IMR-90 (cell line): ENCODE data around the gene GPR107. TPM values are rescaled to one million over a fixed set of nuclear protein-coding genes. Genes with fewer than 3 reads are reported as not detected.

Experiments
- ATAC-seq: fragments of 200-7000 bp; cut with Tn5 transposase; 2 replicates; pipeline ENCODE4 v1.9.1; 2020; ENCODE audit warnings: low read depth, mild to moderate bottlenecking, moderate library complexity
- BruUV-seq: library from RNA; stranded (reverse); fragments of 400-500 nt; replicated peaks from 2 replicates; lab custom pipeline; 2021; lab: Mats Ljungman, UMichigan
- CTCF ChIA-PET: fragments of 300-600 bp; formaldehyde crosslinking; extraction: SDS; loops from one replicate; lab custom pipeline; 2021; ENCODE audit warnings: antibody characterized with exemption; lab: Yijun Ruan, JAX
- POLR2A ChIA-PET: fragments of 300-600 bp; sonication (Branson Sonifier 250); formaldehyde crosslinking; loops from one replicate; lab custom pipeline; 2022; ENCODE audit warnings: antibody characterized with exemption; ENCODE audit not compliant: unreplicated experiment; lab: Charles Lee
- DNase-seq: peaks from one replicate; pipeline ENCODE4 v3.0.0; 2013
- H2AFZ ChIP-seq: replicated peaks from 2 replicates; pipeline ENCODE3; 2013; ENCODE audit warnings: low read length, mild to moderate bottlenecking; ENCODE audit not compliant: poor library complexity
- H2AK5ac ChIP-seq: 2 replicates; pipeline ENCODE4 v1.6.1; 2013; ENCODE audit warnings: low read depth, low read length, inconsistent platforms
- H2AK9ac ChIP-seq: replicated peaks from 2 replicates; pipeline ENCODE3; 2013; ENCODE audit warnings: mild to moderate bottlenecking, low read depth, low read length, moderate library complexity; ENCODE audit not compliant: poor library complexity
- H2BK120ac ChIP-seq: 2 replicates; pipeline ENCODE4 v1.6.1; 2013; ENCODE audit warnings: low read depth, low read length, inconsistent platforms
- H2BK15ac ChIP-seq: 3 replicates; pipeline ENCODE4 v1.6.1; 2013; ENCODE audit warnings: low read depth, low read length, inconsistent platforms
- H2BK20ac ChIP-seq: 2 replicates; pipeline ENCODE4 v1.6.1; 2013; ENCODE audit warnings: low read depth, mild to moderate bottlenecking, inconsistent platforms, low read length, moderate library complexity
- H2BK5ac ChIP-seq: 2 replicates; pipeline ENCODE4 v1.6.1; 2013; ENCODE audit warnings: mild to moderate bottlenecking, low read depth, low read length, inconsistent platforms; ENCODE audit not compliant: poor library complexity, severe bottlenecking
- H3K14ac ChIP-seq: replicated peaks from 2 replicates; pipeline ENCODE4 v1.6.1; 2013; ENCODE audit warnings: low read depth, low read length, inconsistent platforms
- H3K18ac ChIP-seq: 2 replicates; pipeline ENCODE4 v1.6.1; 2013; ENCODE audit warnings: low read depth, low read length, control low read depth
- H3K23ac ChIP-seq: 2 replicates; pipeline ENCODE4 v1.6.1; 2013; ENCODE audit warnings: low read depth, low read length, inconsistent platforms
- H3K27ac ChIP-seq: 2 replicates; pipeline ENCODE4 v1.5.1; 2013; ENCODE audit warnings: mild to moderate bottlenecking, control low read depth, low read length; ENCODE audit not compliant: insufficient read depth
- H3K27me3 ChIP-seq: 2 replicates; pipeline ENCODE4 v1.6.1; 2013; ENCODE audit warnings: low read length; ENCODE audit not compliant: control insufficient read depth, insufficient read depth
- H3K36me3 ChIP-seq: 2 replicates; pipeline ENCODE4 v1.6.1; 2013; ENCODE audit warnings: low read length, mixed read lengths; ENCODE audit not compliant: control insufficient read depth, insufficient read depth
- H3K4ac ChIP-seq: 2 replicates; pipeline ENCODE4 v1.6.1; 2013; ENCODE audit warnings: low read depth, low read length, inconsistent platforms
- H3K4me1 ChIP-seq: 2 replicates; pipeline ENCODE4 v1.6.1; 2013; ENCODE audit warnings: low read length, mixed read lengths; ENCODE audit not compliant: control insufficient read depth, insufficient read depth
- H3K4me2 ChIP-seq: 2 replicates; pipeline ENCODE4 v1.6.1; 2013; ENCODE audit warnings: low read depth, mild to moderate bottlenecking, control low read depth, low read length, moderate library complexity
- H3K4me3 ChIP-seq: 2 replicates; pipeline ENCODE4 v1.5.1; 2013; ENCODE audit warnings: low read depth, mild to moderate bottlenecking, control low read depth, low read length, moderate library complexity; ENCODE audit not compliant: insufficient read depth
- H3K56ac ChIP-seq: 2 replicates; pipeline ENCODE4 v1.6.1; 2013; ENCODE audit warnings: low read length, inconsistent platforms; ENCODE audit not compliant: insufficient read depth; ENCODE audit errors: extremely low read depth
- H3K79me1 ChIP-seq, 2 experiments: 2 replicates each; pipeline ENCODE4 v1.6.1; 2013; ENCODE audit warnings: low read length in 2 of 2, inconsistent platforms in 1 of 2, low read depth in 1 of 2
- H3K9ac ChIP-seq: 2 replicates; pipeline ENCODE4 v1.6.1; 2013; ENCODE audit warnings: low read depth, low read length, control low read depth
- H3K9me1 ChIP-seq: 2 replicates; pipeline ENCODE4 v1.6.1; 2013; ENCODE audit warnings: low read length, inconsistent platforms; ENCODE audit not compliant: insufficient read depth
- H3K9me3 ChIP-seq: 2 replicates; pipeline ENCODE4 v1.6.1; 2013; ENCODE audit warnings: low read length; ENCODE audit not compliant: control insufficient read depth, insufficient read depth
- H4K20me1 ChIP-seq: 2 replicates; pipeline ENCODE4 v1.6.1; 2013; ENCODE audit warnings: low read length, inconsistent platforms; ENCODE audit not compliant: insufficient read depth
- H4K5ac ChIP-seq: 2 replicates; pipeline ENCODE4 v1.6.1; 2013; ENCODE audit warnings: mild to moderate bottlenecking, low read depth, low read length, control low read depth
- H4K8ac ChIP-seq, 2 experiments: 2 replicates each; pipeline ENCODE4 v1.6.1; 2013; ENCODE audit warnings: low read depth in 2 of 2, low read length in 2 of 2, control low read depth in 1 of 2, inconsistent platforms in 1 of 2
- H4K91ac ChIP-seq: 2 replicates; pipeline ENCODE4 v1.6.1; 2013; ENCODE audit warnings: low read depth, low read length, inconsistent platforms; ENCODE audit not compliant: insufficient read depth
- BHLHE40 ChIP-seq: fragments of 150-350 bp; IDR thresholded peaks from 2 replicates; pipeline ENCODE4 v1.6.1; 2016; ENCODE audit warnings: mild to moderate bottlenecking, low read depth, low read length
- MAZ ChIP-seq: IDR thresholded peaks from 2 replicates; pipeline ENCODE4 v1.6.1; 2012; ENCODE audit warnings: low read depth, mild to moderate bottlenecking, low read length, improper control_type of control experiment, moderate library complexity, borderline replicate concordance
- MXI1 ChIP-seq: IDR thresholded peaks from 2 replicates; pipeline ENCODE4 v1.6.1; 2012; ENCODE audit warnings: low read depth, mild to moderate bottlenecking, low read length, moderate library complexity, borderline replicate concordance
- NFE2L2 ChIP-seq: fragments of 150-350 bp; IDR thresholded peaks from 2 replicates; pipeline ENCODE4 v1.6.1; 2016; ENCODE audit warnings: low read depth, mild to moderate bottlenecking, low read length
- WGBS, 2 experiments: methylation state at CpG; one replicate each; pipeline versions ENCODE4 v1.1.5 to v1.1.7; 2013; ENCODE audit warnings: missing lambda C conversion rate in 2 of 2; ENCODE audit not compliant: insufficient read length in 1 of 2; ENCODE audit errors: extremely low coverage in 2 of 2; 5-methylcytosine and 5-hydroxymethylcytosine counted together
- dilution Hi-C: fragments of 300-500 bp; cut with HindIII; formaldehyde crosslinking; loops from one replicate; pipeline ENCODE4 v1.14.3; 2018; ENCODE audit warnings: low sequenced_read_pairs; ENCODE audit not compliant: unreplicated experiment
- in situ Hi-C: fragments of 300-500 bp; cut with MboI; formaldehyde crosslinking; loops from 3 replicates; pipeline ENCODE4 v1.14.3; 2019; ENCODE audit warnings: low sequenced_read_pairs, inconsistent platforms, mixed read lengths
- intact Hi-C: fragments of 100-400 bp; cut with micrococcal nuclease; formaldehyde crosslinking; loops from 2 replicates; pipeline ENCODE4 v1.10.0; 2022
- polyA plus RNA-seq, 3 experiments: library from polyadenylated mRNA; depleted of rRNA; stranded (reverse); fragments of >200 nt; gene quantifications; 2 replicates each; pipeline ENCODE4 v1.2.3, GENCODE V29; 2012; ENCODE audit warnings: low replicate concordance in 1 of 3
- total RNA-seq: library from RNA; depleted of rRNA; stranded (reverse); fragments of >200 nt; gene quantifications from 2 replicates; pipeline ENCODE4 v1.2.3, GENCODE V29; 2012

GPR107 gene
- total and polyA plus RNA-seq, 2 of the 4 experiments (the other 2 are of a cell fraction), result 16.7 to 21.6 TPM

DNA sequence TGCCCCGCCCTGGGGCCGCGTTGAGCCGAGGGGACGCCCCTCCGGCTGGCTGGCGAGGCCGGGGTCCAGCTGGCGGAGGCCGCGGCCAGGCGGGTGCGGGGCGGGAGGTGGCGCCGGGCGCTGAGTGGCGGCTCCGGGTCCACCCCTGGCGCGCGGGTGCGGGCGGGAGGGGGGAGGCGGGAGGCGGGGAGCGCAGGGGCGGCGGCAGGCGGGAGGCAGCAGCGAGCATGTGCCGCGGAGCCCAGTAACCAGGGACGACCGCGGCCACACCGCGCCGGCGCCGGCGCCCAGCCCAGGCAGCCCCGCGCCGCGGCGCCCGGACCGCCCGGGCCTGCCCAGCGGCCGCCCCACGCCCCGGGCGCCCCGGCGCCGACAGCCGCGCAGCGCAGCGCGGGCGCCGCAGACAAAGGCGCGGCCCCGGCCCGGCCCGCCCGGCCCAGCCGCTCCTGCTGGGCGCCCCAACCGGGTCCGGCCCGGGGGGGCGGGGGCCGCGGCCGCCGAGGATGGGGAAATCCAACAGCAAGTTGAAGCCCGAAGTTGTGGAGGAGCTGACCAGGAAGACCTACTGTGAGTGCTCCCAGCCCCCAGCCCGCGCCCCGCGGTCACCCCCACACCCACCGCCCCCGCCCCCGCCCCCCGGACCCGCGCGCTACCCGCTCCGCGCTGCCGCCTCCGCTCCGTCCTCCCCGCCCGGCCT lies 118.6 kb downstream of the GPR107 start, which contains the start of gene NCS1:
NCS1 (plus strand) TSS at position 244 of the 697 bp plus-strand sequence; CDS start at position 504, 260 bp downstream.
- CTCF ChIA-PET, result no interaction called here
- Histone ChIP-seq H3K4me3 (peak within 1 kb of the TSS; percentile 71), H4K91ac (peak within 1 kb of the TSS; percentile 62), H3K9me3 (no peaks in the 10 kb centered on the region), H3K14ac (peak within 1 kb of the TSS; percentile 93), H3K56ac (peak within 1 kb of the TSS; percentile 36), H3K23ac (peak within 1 kb of the TSS; percentile 67; the same call in 1 of the 2 replicates), H3K4me1 (peaks cover 10% of the 10 kb centered on the region), H2AK9ac (peak within 1 kb of the TSS; percentile 85), H3K27ac (peak within 1 kb of the TSS; percentile 70), H3K9ac (peak within 1 kb of the TSS; percentile 56), H2BK5ac (peak within 1 kb of the TSS; percentile 60), H2BK15ac (no peak within 1 kb of the TSS), H2AFZ (peak within 1 kb of the TSS; percentile 91), H3K18ac (peak within 1 kb of the TSS; percentile 8; the same call in 1 of the 2 replicates), H2BK120ac (peak within 1 kb of the TSS; percentile 62), H3K79me1 (peaks cover 10 to 43% of the 10 kb centered on the region in 2 experiments; a peak in 3 of 4 replicates), H3K9me1 (peaks cover 19% of the 10 kb centered on the region), H2BK20ac (no peak within 1 kb of the TSS), H3K4me2 (peak within 1 kb of the TSS; percentile 93), H3K36me3 (peaks cover 6% of the 10 kb centered on the region), H4K20me1 (peaks cover 39% of the 10 kb centered on the region), H3K27me3 (no peaks in the 10 kb centered on the region), H3K4ac (peak within 1 kb of the TSS; percentile 88), H2AK5ac (peak within 1 kb of the TSS; percentile 61), H4K5ac (no peak within 1 kb of the TSS; the same call in 1 of the 2 replicates), H4K8ac (peak within 1 kb of the TSS; percentile 70 to 91; a peak in 3 of 4 replicates)
- dilution Hi-C loops, result no loop called here
- peak; percentile 61 for DNase-seq
- TF ChIP-seq MXI1, result peak; percentile 79; the same call in 1 of the 2 replicates
- TF ChIP-seq BHLHE40, result 0 out of 2 replicates have a peak, but pooled peaks have one; percentile 26
- no peak for TF ChIP-seq NFE2L2
- TF ChIP-seq MAZ, result peak; percentile 59; the same call in 1 of the 2 replicates
- POLR2A ChIA-PET, result no interaction called here
- BruUV-seq, result no TSS peak
- in situ Hi-C loops, result no loop called here
- intact Hi-C loops, result loop anchor here (1.0 to 2.0 kb wide), 2 partner anchors 43 to 64 kb away; no protein-coding TSS in a partner anchor
- ATAC-seq, result peak; percentile 89
- WGBS, 2 experiments, result no CpG with 5 or more reads among the region's 101 CpGs
